B cell (primary cell): ENCODE data around the gene EMX1. TPM values are rescaled to one million over a fixed set of nuclear protein-coding genes. Genes with fewer than 3 reads are reported as not detected.

Experiments used
- ATAC-seq: fragments of 200-7000 bp; cut with Tn5 transposase; one replicate; pipeline ENCODE4 v1.10.0; 2021; ENCODE audit warnings: low read depth, mild to moderate bottlenecking, moderate number of reproducible peaks, moderate library complexity
- CTCF ChIA-PET: fragments of 350-600 bp; sonication (Branson Sonifier 250); formaldehyde crosslinking; loops from one replicate; lab custom pipeline; 2021; ENCODE audit warnings: antibody characterized with exemption, inconsistent platforms; lab: Charles Lee
- POLR2A ChIA-PET: fragments of 350-600 bp; sonication (Branson Sonifier 250); formaldehyde crosslinking; loops from one replicate; lab custom pipeline; 2021; ENCODE audit warnings: antibody characterized with exemption; lab: Charles Lee
- DNase-seq: peaks from one replicate; pipeline ENCODE4 v3.0.0; 2013
- H2AFZ ChIP-seq: 2 replicates; pipeline ENCODE4 v1.6.1; 2012; ENCODE audit warnings: mild to moderate bottlenecking, low read depth, low read length; ENCODE audit not compliant: insufficient read depth, poor library complexity, severe bottlenecking
- H3K27ac ChIP-seq, 2 donors: 1 replicate in 1 of 2; 2 replicates in 1 of 2; pipeline ENCODE4 v1.5.1; 2012 to 2013; ENCODE audit warnings: low read length in 2 of 2, mild to moderate bottlenecking in 2 of 2, moderate library complexity in 1 of 2
- H3K27me3 ChIP-seq, 4 experiments: fragments of 200-600 bp in 1 of 4; sonication (generic) in 1 of 4; replicated peaks in 1 of 4; 1 replicate in 2 of 4; 2 replicates in 2 of 4; pipeline versions ENCODE4 v1.6.1 to v1.7.0; 2013 to 2016; ENCODE audit warnings: low read length in 3 of 4, mild to moderate bottlenecking in 2 of 4, mixed read lengths in 1 of 4, moderate library complexity in 1 of 4; ENCODE audit not compliant: insufficient read depth in 4 of 4, control insufficient read depth in 3 of 4; ENCODE audit errors: control extremely low read depth in 1 of 4
- H3K36me3 ChIP-seq, 2 experiments: replicated peaks in 1 of 2; 1 replicate in 1 of 2; 2 replicates in 1 of 2; pipeline versions ENCODE4 v1.6.1 to v1.7.1; 2013; ENCODE audit warnings: low read length in 1 of 2; ENCODE audit not compliant: insufficient read depth in 2 of 2, control insufficient read depth in 1 of 2; ENCODE audit errors: control extremely low read depth in 1 of 2, extremely low read depth in 1 of 2
- H3K4me1 ChIP-seq, 2 donors: fragments of 200-600 bp in 1 of 2; sonication (generic) in 1 of 2; 1 replicate in 1 of 2; 2 replicates in 1 of 2; pipeline versions ENCODE4 v1.5.1 to v1.6.1; 2013 to 2017; ENCODE audit warnings: low read length in 2 of 2; ENCODE audit not compliant: control insufficient read depth in 2 of 2, insufficient read depth in 2 of 2
- H3K4me2 ChIP-seq: replicated peaks from 2 replicates; pipeline ENCODE3; 2012; ENCODE audit warnings: mild to moderate bottlenecking, low read depth, low read length; ENCODE audit not compliant: poor library complexity, severe bottlenecking
- H3K4me3 ChIP-seq, 5 experiments: fragments of 200-600 bp in 1 of 5; sonication (generic) in 1 of 5; 1 replicate in 3 of 5; 2 replicates in 2 of 5; pipeline versions ENCODE4 v1.5.1 to v1.7.0; 2011 to 2016; ENCODE audit warnings: low read length in 4 of 5, mild to moderate bottlenecking in 4 of 5, low read depth in 2 of 5, control low read depth in 1 of 5, moderate library complexity in 1 of 5; ENCODE audit not compliant: insufficient read depth in 1 of 5; ENCODE audit errors: control extremely low read depth in 1 of 5, extremely low read depth in 1 of 5
- H3K79me2 ChIP-seq: fragments of 200-600 bp; sonication (generic); one replicate; pipeline ENCODE4 v1.6.0; 2016; ENCODE audit warnings: low read length; ENCODE audit not compliant: control insufficient read depth, insufficient read depth
- H3K9ac ChIP-seq: fragments of 200-600 bp; sonication (generic); 2 replicates; pipeline ENCODE4 v1.6.1; 2017; ENCODE audit warnings: mild to moderate bottlenecking, low read length, moderate library complexity
- H3K9me3 ChIP-seq, 3 donors: one replicate each; pipeline versions ENCODE4 v1.6.1 to v1.7.1; 2013; ENCODE audit warnings: low read length in 2 of 3; ENCODE audit not compliant: control insufficient read depth in 2 of 3, insufficient read depth in 1 of 3; ENCODE audit errors: control extremely low read depth in 1 of 3
- H4K20me1 ChIP-seq: 2 replicates; pipeline ENCODE4 v1.6.0; 2012; ENCODE audit warnings: mild to moderate bottlenecking, low read length; ENCODE audit not compliant: insufficient read depth, control insufficient read depth, poor library complexity, severe bottlenecking
- H3K27ac Mint-ChIP-seq: one replicate; pipeline ENCODE4 v1.8.0; 2021; ENCODE audit warnings: mixed read lengths
- H3K27me3 Mint-ChIP-seq: one replicate; pipeline ENCODE4 v1.8.0; 2021; ENCODE audit warnings: mixed read lengths
- H3K4me1 Mint-ChIP-seq: one replicate; pipeline ENCODE4 v1.8.0; 2021; ENCODE audit warnings: mixed read lengths
- H3K4me3 Mint-ChIP-seq: one replicate; pipeline ENCODE4 v1.8.0; 2021; ENCODE audit warnings: mixed read lengths
- H3K9me3 Mint-ChIP-seq: one replicate; pipeline ENCODE4 v1.8.0; 2022; ENCODE audit warnings: mixed read lengths; ENCODE audit not compliant: insufficient read depth
- CTCF ChIP-seq: fragments of 200-600 bp; IDR thresholded peaks from one replicate; pipeline ENCODE4 v1.8.0; 2022; ENCODE audit warnings: antibody characterized with exemption, mild to moderate bottlenecking
- EZH2 ChIP-seq: IDR thresholded peaks from 2 replicates; pipeline ENCODE4 v1.6.1; 2012; ENCODE audit warnings: borderline replicate concordance, low read depth, mild to moderate bottlenecking, moderate library complexity, low read length; ENCODE audit not compliant: insufficient read depth, poor library complexity, severe bottlenecking
- WGBS: methylation state at CpG from one replicate; pipeline ENCODE4 v1.1.5; 2013; ENCODE audit warnings: missing lambda C conversion rate; ENCODE audit not compliant: insufficient coverage; 5-methylcytosine and 5-hydroxymethylcytosine counted together
- intact Hi-C: fragments of 100-400 bp; cut with micrococcal nuclease; formaldehyde crosslinking; loops from one replicate; pipeline ENCODE4 v1.10.0; 2022
- polyA plus RNA-seq: library from polyadenylated mRNA; depleted of rRNA; stranded (reverse); fragments of >200 nt; gene quantifications from 2 replicates; pipeline ENCODE4 v1.2.3, GENCODE V29; 2012
- total RNA-seq, 2 donors: library from RNA; stranded (reverse); fragments of 120-200 nt in 1 of 2; gene quantifications; 1 replicate in 1 of 2; 2 replicates in 1 of 2; pipeline versions ENCODE4 v1.2.3 to v1.2.4, GENCODE V29; 2013 to 2022

Gene EMX1
- total and polyA plus RNA-seq, 2 donors (not counting 1 experiment from before 2014, with no cell fraction given), result not detected

GRCh38 chr2:72908741-72909140, 8.6 kb upstream of the EMX1 start:
- Histone ChIP-seq H3K4me1 (peaks cover 0 to 4% of the 10 kb centered on the region in 2 donors), H4K20me1 (no peaks in the 10 kb centered on the region), H3K9me3 (peaks cover 0 to 1% (median 0%) of the 10 kb centered on the region in 3 donors), H3K36me3 (no peaks in the 10 kb centered on the region), H2AFZ (no peak overlapping the region), H3K4me2 (no peak overlapping the region), H3K9ac (no peak overlapping the region), H3K27ac (no peak overlapping the region), H3K79me2 (no peaks in the 10 kb centered on the region), H3K27me3 (peaks cover 0 to 58% (median 38%) of the 10 kb centered on the region in 4 experiments), H3K4me3 (no peak overlapping the region)
- ChIA-PET POLR2A (no interaction called here), CTCF (interaction anchor here (1.4 kb wide), 1 partner anchor 21 kb away, joined by 3 read pairs; no protein-coding TSS in a partner anchor)
- H3K27me3 Mint-ChIP-seq, result peaks cover 57% of the 10 kb centered on the region
- intact Hi-C loops, result no loop called here
- no peaks in the 10 kb centered on the region for H3K4me1 Mint-ChIP-seq
- no peak overlapping the region for H3K4me3 Mint-ChIP-seq
- H3K9me3 Mint-ChIP-seq, result no peaks in the 10 kb centered on the region
- no peak for ATAC-seq
- TF ChIP-seq CTCF, result no peak
- no peak for TF ChIP-seq EZH2
- H3K27ac Mint-ChIP-seq, result no peak overlapping the region
- no peak for DNase-seq
- no CpG with 5 or more reads among the region's 3 CpGs for WGBS

GRCh38 chr2:72911256-72911655, 6.1 kb upstream of the EMX1 start:
- no peak overlapping the region for H3K9ac ChIP-seq
- H3K36me3 ChIP-seq, result no peaks in the 10 kb centered on the region
- peaks cover 0 to 16% (median 0%) of the 10 kb centered on the region in 3 donors for H3K9me3 ChIP-seq
- intact Hi-C loops, result loop anchor here (5.0 kb wide), 1 partner anchor 1634 kb away; no protein-coding TSS in a partner anchor
- peaks cover 68% of the 10 kb centered on the region for H3K27me3 Mint-ChIP-seq
- DNase-seq (no peak), ATAC-seq (no peak)
- H3K79me2 ChIP-seq, result no peaks in the 10 kb centered on the region
- no peaks in the 10 kb centered on the region for H3K9me3 Mint-ChIP-seq
- peaks cover 17% of the 10 kb centered on the region for H3K4me1 Mint-ChIP-seq
- H3K4me1 ChIP-seq, result peaks cover 17 to 28% of the 10 kb centered on the region in 2 donors
- no peak overlapping the region for H3K4me2 ChIP-seq
- ChIA-PET CTCF (no interaction called here), POLR2A (no interaction called here)
- peaks cover 0 to 68% (median 57%) of the 10 kb centered on the region in 4 experiments for H3K27me3 ChIP-seq
- 67% methylated on average over 1 of the region's 1 CpG for WGBS
- no peak overlapping the region for H3K4me3 Mint-ChIP-seq
- H3K27ac Mint-ChIP-seq, result no peak overlapping the region
- TF ChIP-seq EZH2, result no peak
- TF ChIP-seq CTCF, result no peak
- no peaks in the 10 kb centered on the region for H4K20me1 ChIP-seq
- no peak overlapping the region for H3K27ac ChIP-seq
- H3K4me3 ChIP-seq, result no peak overlapping the region
- H2AFZ ChIP-seq, result no peak overlapping the region
